ENCODE data around the gene PRELP.

The PRELP gene

GRCh38 chr1:203478231-203478630 lies 2.6 kb downstream of the PRELP start:
- DNase-seq (ENCODE audit: low read depth), result no peak

GRCh38 chr1:203478986-203479385 lies 3.4 kb downstream of the PRELP start:
- DNase-seq (ENCODE audit: low read depth), result no peak

- no peak for DNase-seq (ENCODE audit: low read depth)
Observed at GRCh38 chr1:203479646-203480045, 4.0 kb downstream of the PRELP start.

GRCh38 chr1:203480084-203480483 lies 4.5 kb downstream of the PRELP start:
- no peak for DNase-seq (ENCODE audit: low read depth)

GRCh38 chr1:203480525-203481084 lies 5.0 kb downstream of the PRELP start:
- DNase-seq (ENCODE audit: low read depth), result peak; percentile 89

GRCh38 chr1:203481196-203481595 lies 5.6 kb downstream of the PRELP start:
- no peak for DNase-seq (ENCODE audit: low read depth)

- DNase-seq (ENCODE audit: low read depth), result no peak
Observed at GRCh38 chr1:203486618-203487370, 11.2 kb downstream of the PRELP start.

- DNase-seq (ENCODE audit: low read depth), result no peak
Observed at GRCh38 chr1:203488539-203488938, 12.9 kb downstream of the PRELP start.

- no peak for DNase-seq (ENCODE audit: low read depth)
Observed at GRCh38 chr1:203490607-203491006, 15.0 kb downstream of the PRELP start.

- no peak for DNase-seq (ENCODE audit: low read depth)
Observed at GRCh38 chr1:203491664-203492063, 16.1 kb downstream of the PRELP start.

GRCh38 chr1:203492082-203492747 lies 16.6 kb downstream of the PRELP start:
- no peak for DNase-seq (ENCODE audit: low read depth)

- no peak for DNase-seq (ENCODE audit: low read depth)
Observed at GRCh38 chr1:203492748-203493130, 17.1 kb downstream of the PRELP start.

- DNase-seq (ENCODE audit: low read depth), result no peak
Observed at GRCh38 chr1:203493901-203494300, 18.3 kb downstream of the PRELP start, which contains the start of gene OPTC. TSS of gene OPTC (plus strand) at chr1:203494153. CDS start at chr1:203496006, 1,853 bp downstream.

GRCh38 chr1:203495845-203496244 lies 20.2 kb downstream of the PRELP start:
- DNase-seq (ENCODE audit: low read depth), result no peak

GRCh38 chr1:203497269-203497777 lies 21.7 kb downstream of the PRELP start:
- no peak for DNase-seq (ENCODE audit: low read depth)

GRCh38 chr1:203499643-203500278 lies 24.2 kb downstream of the PRELP start:
- DNase-seq (ENCODE audit: low read depth), result no peak

GRCh38 chr1:203500279-203500678 lies 24.7 kb downstream of the PRELP start:
- DNase-seq (ENCODE audit: low read depth), result no peak

GRCh38 chr1:203503836-203504235 lies 28.2 kb downstream of the PRELP start:
- DNase-seq (ENCODE audit: low read depth), result no peak

GRCh38 chr1:203504400-203505250 lies 29.0 kb downstream of the PRELP start:
- DNase-seq (ENCODE audit: low read depth), result peak; percentile 50

- DNase-seq (ENCODE audit: low read depth), result no peak
Observed at GRCh38 chr1:203505526-203506204, 30.1 kb downstream of the PRELP start.
